GM12878 (cell line): ENCODE results near the gene CLEC16A. TPM values are rescaled to one million over a fixed set of nuclear protein-coding genes. Genes with fewer than 3 reads are reported as not detected.

Experiments
- CUX1 ChIP-seq: IDR thresholded peaks from 2 replicates; pipeline ENCODE4 v1.6.1; 2012; ENCODE audit warnings: improper control_type of control experiment, low read depth, low read length; ENCODE audit not compliant: insufficient replicate concordance
- DPF2 ChIP-seq: fragments of 450-650 bp; IDR thresholded peaks from 2 replicates; pipeline ENCODE4 v1.6.1; 2017; ENCODE audit warnings: mild to moderate bottlenecking
- E4F1 ChIP-seq: fragments of 450-650 bp; IDR thresholded peaks from 2 replicates; pipeline ENCODE4 v1.6.1; 2018; ENCODE audit warnings: borderline replicate concordance, mild to moderate bottlenecking; ENCODE audit not compliant: partially characterized antibody
- IRF4 ChIP-seq: IDR thresholded peaks from 2 replicates; pipeline ENCODE4 v1.6.1; 2011; ENCODE audit warnings: low read depth, low read length
- KLF5 ChIP-seq: fragments of 450-650 bp; IDR thresholded peaks from 2 replicates; pipeline ENCODE4 v1.6.1; 2014; ENCODE audit warnings: mild to moderate bottlenecking; ENCODE audit not compliant: partially characterized antibody
- RB1 ChIP-seq: fragments of 450-650 bp; formaldehyde crosslinking; IDR thresholded peaks from 2 replicates; pipeline ENCODE4 v1.6.1; 2017; ENCODE audit warnings: mild to moderate bottlenecking, borderline replicate concordance
- SREBF1 ChIP-seq: IDR thresholded peaks from 2 replicates; pipeline ENCODE4 v1.6.1; 2012; ENCODE audit warnings: mild to moderate bottlenecking, low read length
- ZNF274 ChIP-seq: IDR thresholded peaks from one replicate; pipeline ENCODE4 v1.8.0; 2011; ENCODE audit not compliant: insufficient read length, insufficient read depth
- polyA plus RNA-seq, 11 experiments: library from polyadenylated mRNA; depleted of rRNA in 4 of 11; unstranded in 6 of 11; stranded (reverse) in 5 of 11; fragments of >200 nt; fragmentation: Nextera tagmentation in 4 of 11; fragmentation: Illumina TruSeq in 1 of 11; extraction: Ambion mirVana in 4 of 11; extraction: Trizol in 1 of 11; gene quantifications; 1 replicate in 1 of 11; 2 replicates in 10 of 11; pipeline versions ENCODE4 v1.2.1 to v1.2.3, GENCODE V29; 2011 to 2016; ENCODE audit warnings: inconsistent platforms in 2 of 11, missing spikeins in 2 of 11, low read depth in 1 of 11
- total RNA-seq, 4 experiments: library from RNA; depleted of rRNA in 3 of 4; stranded (reverse); fragments of >200 nt in 3 of 4; fragmentation: Illumina TruSeq in 1 of 4; extraction: Trizol in 1 of 4; gene quantifications; 2 replicates each; pipeline versions ENCODE4 v1.2.1 to v1.2.3, GENCODE V29; 2013 to 2021

CLEC16A gene
- total and polyA plus RNA-seq, 10 of the 15 experiments (the other 5 are each of a cell fraction or from before 2014, with no cell fraction given), result 1.5 to 28.8 (median 19.2) TPM

GRCh38 chr16:10964039-10964890 is 19.9 kb downstream of the CLEC16A start (continued):
- no peak for TF ChIP-seq CUX1
- no peak for TF ChIP-seq KLF5
- no peak for TF ChIP-seq E4F1
- TF ChIP-seq ZNF274, result no peak
- TF ChIP-seq DPF2, result peak; percentile 79
- TF ChIP-seq IRF4, result peak; percentile 66
- TF ChIP-seq SREBF1, result no peak
- TF ChIP-seq RB1, result peak; percentile 65
